Measurements from ENCODE around the gene FOXRED2.

- no peak for TF ChIP-seq CTCF (IDR thresholded peaks at IDR 0.05)
- TF ChIP-seq EZH2 (IDR thresholded peaks at IDR 0.05) = no peak
Measured at GRCh38 chr22:36548606-36549005, 41.8 kb upstream of the FOXRED2 start.

Measured in neural progenitor cell (in vitro differentiated cells).